ENCODE measurements around the gene C2orf68. TPM values are rescaled to one million over a fixed set of nuclear protein-coding genes. Genes with fewer than 3 reads are reported as not detected.
"Not testable (repeated sequence)": the region's sequence is repeated elsewhere in the genome, so short reads cannot be mapped to it uniquely, and the experiment has no call there.

C2orf68 gene, protein sequence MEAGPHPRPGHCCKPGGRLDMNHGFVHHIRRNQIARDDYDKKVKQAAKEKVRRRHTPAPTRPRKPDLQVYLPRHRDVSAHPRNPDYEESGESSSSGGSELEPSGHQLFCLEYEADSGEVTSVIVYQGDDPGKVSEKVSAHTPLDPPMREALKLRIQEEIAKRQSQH
- 10 to 100 TPM in 3 of 4 donors, 1 to 10 TPM in 1; 9.4 to 17.1 (median 14.7) TPM for total RNA-seq

DNA sequence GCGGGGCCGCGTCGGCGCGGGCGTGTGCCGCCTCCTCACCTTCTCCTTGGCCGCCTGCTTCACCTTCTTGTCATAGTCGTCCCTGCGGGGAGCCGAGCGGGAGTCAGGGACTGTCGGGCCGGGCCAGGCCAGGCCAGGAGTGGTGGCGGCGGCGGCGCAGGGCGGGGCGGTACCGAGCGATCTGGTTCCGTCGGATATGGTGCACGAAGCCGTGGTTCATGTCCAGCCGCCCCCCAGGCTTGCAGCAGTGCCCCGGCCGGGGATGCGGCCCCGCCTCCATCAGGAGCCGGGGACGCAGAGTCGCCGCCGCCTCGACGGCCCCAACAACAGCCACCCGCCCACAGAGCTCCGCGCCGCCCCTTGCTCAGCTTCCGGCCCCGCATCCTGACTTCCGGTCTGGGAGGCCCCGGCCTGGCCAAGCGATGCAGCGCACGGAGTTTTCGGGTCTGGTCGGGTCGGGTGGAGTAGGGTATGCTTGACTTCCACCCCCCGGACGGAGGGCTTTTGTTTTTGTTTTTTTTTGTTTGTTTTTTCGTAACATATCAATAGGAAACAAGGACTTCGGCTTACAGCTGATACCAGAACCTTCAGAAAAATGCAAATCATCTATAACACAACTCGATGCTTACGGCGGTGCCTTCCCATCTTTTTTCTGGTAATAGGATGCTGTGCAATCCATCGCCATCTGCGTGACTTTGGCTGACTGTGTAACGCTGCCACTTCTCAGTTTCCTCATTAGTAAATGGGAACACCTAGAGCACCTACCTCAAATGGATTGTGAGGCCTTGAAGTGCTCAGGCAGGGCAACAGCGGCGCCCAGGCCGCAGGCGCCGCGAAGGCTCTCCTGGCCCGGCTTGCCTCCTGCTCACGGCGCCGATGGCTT is at the start of gene C2orf68:
TSS of gene C2orf68 (minus strand) at position 362 of the 883 bp plus-strand sequence. CDS start at position 280, 82 bp downstream.
- Histone ChIP-seq H3K4me1 (peaks cover 20 to 64% (median 21%) of the 10 kb centered on the region in 3 donors), H3K36me3 (peaks cover 0 to 29% (median 0%) of the 10 kb centered on the region in 3 donors), H3K27me3 (no peaks in the 10 kb centered on the region), H3K4me3 (peak within 1 kb of the TSS; percentile 74 to 96 (median 82)), H3K9me3 (no peaks in the 10 kb centered on the region), H3K27ac (peak within 1 kb of the TSS; percentile 89 to 95 (median 92))
- peak; percentile 48 for DNase-seq
- 17 to 24% methylated on average over 28 to 34 of the region's 73 CpGs for WGBS, 2 donors
- TF ChIP-seq POLR2A (IDR thresholded peaks at IDR 0.05) (peak in 2 of 4 donors; percentile 72 to 82), CTCF (IDR thresholded peaks at IDR 0.05) (no peak)
- intact Hi-C loops (cut with DNase I): no loop called here

GRCh38 chr2:85661139-85661858 is 49.4 kb upstream of the C2orf68 start:
- Histone ChIP-seq H3K9me3 (no peaks in the 10 kb centered on the region), H3K4me3 (no peak overlapping the region), H3K27ac (peak overlapping the region in 3 of 4 donors; percentile 5 to 69 (median 65)), H3K4me1 (peaks cover 0 to 27% (median 0%) of the 10 kb centered on the region in 3 donors), H3K36me3 (peaks cover 0 to 29% (median 0%) of the 10 kb centered on the region in 3 donors), H3K27me3 (no peaks in the 10 kb centered on the region)
- 100% methylated on average over 1 to 2 of the region's 14 CpGs for WGBS, 2 donors
- DNase-seq: no peak
- TF ChIP-seq POLR2A (IDR thresholded peaks at IDR 0.05) (no peak), CTCF (IDR thresholded peaks at IDR 0.05) (no peak)
- intact Hi-C loops (cut with DNase I): no loop called here

GRCh38 chr2:85660725-85661124 is 48.9 kb upstream of the C2orf68 start:
- intact Hi-C loops (cut with DNase I): no loop called here
- H3K36me3 ChIP-seq: peaks cover 0 to 35% (median 0%) of the 10 kb centered on the region in 3 donors
- no peaks in the 10 kb centered on the region for H3K27me3 ChIP-seq
- no peaks in the 10 kb centered on the region for H3K9me3 ChIP-seq
- no peak for DNase-seq
- no peak overlapping the region for H3K4me3 ChIP-seq
- peaks cover 0 to 27% (median 0%) of the 10 kb centered on the region in 3 donors for H3K4me1 ChIP-seq
- TF ChIP-seq POLR2A (IDR thresholded peaks at IDR 0.05) (no peak), CTCF (IDR thresholded peaks at IDR 0.05) (no peak)
- 75 to 85% methylated on average over 4 to 7 of the region's 7 CpGs for WGBS, 2 donors
- peak overlapping the region in 2 of 4 donors; percentile 65 to 69 for H3K27ac ChIP-seq

DNA sequence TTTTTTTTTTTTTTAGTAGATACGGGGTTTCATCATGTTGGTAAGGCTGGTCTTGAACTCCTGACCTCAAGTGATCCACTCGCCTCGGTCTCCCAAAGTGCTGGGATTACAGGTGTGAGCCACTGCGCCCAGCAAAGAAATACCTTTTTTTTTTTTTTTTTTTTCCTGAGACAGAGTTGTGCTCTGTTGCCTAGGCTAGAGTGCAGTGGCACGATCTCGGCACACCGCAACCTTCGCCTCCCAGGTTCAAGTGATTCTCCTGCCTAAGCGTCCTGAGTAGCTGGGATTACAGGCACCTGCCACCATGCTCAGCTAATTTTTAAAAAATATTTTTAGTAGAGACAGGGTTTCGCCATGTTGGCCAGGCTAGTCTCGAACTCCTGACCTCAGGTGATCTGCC is 48.4 kb upstream of the C2orf68 start:
- Histone ChIP-seq H3K36me3 (peaks cover 0 to 39% (median 0%) of the 10 kb centered on the region in 3 donors), H3K4me1 (peaks cover 0 to 27% (median 0%) of the 10 kb centered on the region in 3 donors)
- intact Hi-C loops (cut with DNase I); DNase-seq; H3K27ac ChIP-seq; H3K4me3 ChIP-seq; H3K9me3 ChIP-seq; H3K27me3 ChIP-seq: not testable (repeated sequence)
- 86 to 100% methylated on average over 3 to 7 of the region's 11 CpGs for WGBS, 2 donors

DNA sequence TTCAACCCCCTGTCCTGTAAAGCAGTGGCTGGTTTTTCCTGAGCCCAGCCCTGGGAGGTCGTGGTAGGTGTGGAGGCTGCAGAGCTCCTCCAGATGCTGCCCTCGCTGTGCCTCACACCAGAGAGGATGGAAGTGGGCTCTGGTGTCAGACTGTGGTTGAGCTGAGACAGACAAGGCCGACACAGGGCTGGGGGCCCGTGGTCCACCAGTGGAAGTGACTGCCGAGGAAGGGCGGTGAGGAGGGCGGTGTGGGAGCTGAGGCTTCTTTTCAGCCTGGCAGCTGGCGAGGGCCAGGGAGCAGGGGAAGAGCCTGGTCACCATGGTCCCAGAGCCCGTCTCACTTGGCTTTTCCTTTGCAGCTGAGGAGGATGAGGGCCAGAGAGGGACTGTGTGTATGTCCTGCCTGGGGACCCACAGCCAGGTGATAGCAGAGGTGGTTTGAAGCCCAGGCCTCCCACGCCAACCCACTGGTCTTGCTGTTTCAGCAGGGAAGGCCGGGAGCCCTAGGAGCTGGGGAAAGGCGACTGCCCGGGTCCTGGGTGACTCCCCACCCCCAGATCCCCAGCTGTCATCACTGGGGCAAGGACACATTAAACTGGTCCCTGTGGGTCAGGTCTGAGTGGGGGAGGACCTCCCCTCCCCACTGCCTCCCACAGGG is 47.6 kb upstream of the C2orf68 start:
- WGBS, 2 donors: no CpG with 5 or more reads among the region's 13 CpGs
- H3K4me3 ChIP-seq: no peak overlapping the region
- H3K9me3 ChIP-seq: no peaks in the 10 kb centered on the region
- DNase-seq: no peak
- H3K4me1 ChIP-seq: peaks cover 0 to 27% (median 0%) of the 10 kb centered on the region in 3 donors
- no peaks in the 10 kb centered on the region for H3K27me3 ChIP-seq
- H3K27ac ChIP-seq: no peak overlapping the region
- TF ChIP-seq CTCF (IDR thresholded peaks at IDR 0.05): no peak
- TF ChIP-seq POLR2A (IDR thresholded peaks at IDR 0.05): no peak
- H3K36me3 ChIP-seq: peaks cover 0 to 45% (median 0%) of the 10 kb centered on the region in 3 donors
- intact Hi-C loops (cut with DNase I): no loop called here

DNA sequence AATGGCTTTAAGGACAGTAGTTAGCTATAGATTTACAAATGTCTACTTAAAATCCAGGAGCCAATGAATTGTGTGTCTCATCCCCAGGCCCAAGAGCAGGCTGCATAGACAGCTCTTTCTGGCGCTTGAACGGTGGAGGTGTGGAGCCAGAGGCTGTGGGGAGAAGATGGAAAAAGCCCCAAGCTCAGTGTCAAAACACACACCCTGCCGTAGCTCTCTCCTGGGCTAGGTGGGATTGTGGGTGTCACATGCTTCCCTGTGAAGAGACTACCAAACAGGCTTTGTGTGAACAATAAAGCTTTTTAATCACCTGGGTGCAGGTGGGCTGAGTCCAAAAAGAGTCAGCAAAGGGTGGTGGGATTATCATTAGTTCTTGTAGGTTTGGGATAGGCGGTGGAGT is 45.5 kb upstream of the C2orf68 start:
- peaks cover 0 to 19% (median 0%) of the 10 kb centered on the region in 3 donors for H3K4me1 ChIP-seq
- H3K4me3 ChIP-seq; H3K27ac ChIP-seq; H3K27me3 ChIP-seq; H3K9me3 ChIP-seq; intact Hi-C loops (cut with DNase I); DNase-seq: not testable (repeated sequence)
- 87 to 88% methylated on average over 3 of the region's 4 CpGs for WGBS, 2 donors
- peaks cover 0 to 66% (median 0%) of the 10 kb centered on the region in 3 donors for H3K36me3 ChIP-seq
